GM12878 (cell line): Measurements from ENCODE around the gene TMEM131L. TPM values are rescaled to one million over a fixed set of nuclear protein-coding genes. Genes with fewer than 3 reads are reported as not detected.

Experiments used
- ATAC-seq: fragments of 200-7000 bp; cut with Tn5 transposase; 3 replicates; pipeline ENCODE4 v1.9.1; 2020; ENCODE audit warnings: mild to moderate bottlenecking, moderate library complexity
- BruUV-seq: library from RNA; stranded (reverse); fragments of 400-500 nt; replicated peaks from 2 replicates; lab custom pipeline; 2021; lab: Mats Ljungman, UMichigan
- CTCF ChIA-PET: fragments of 300-600 bp; sonication (Branson Sonifier 250); formaldehyde crosslinking; extraction: SDS; loops from one replicate; lab custom pipeline; 2021; ENCODE audit warnings: inconsistent platforms; lab: Yijun Ruan, JAX
- POLR2A ChIA-PET: fragments of 350-600 bp; formaldehyde crosslinking; extraction: SDS; loops from one replicate; lab custom pipeline; 2021; ENCODE audit warnings: inconsistent platforms; lab: Charles Lee
- RAD21 ChIA-PET: fragments of 300-600 bp; sonication (Branson Sonifier 250); formaldehyde crosslinking; loops from one replicate; lab custom pipeline; 2023; ENCODE audit warnings: antibody characterized with exemption; ENCODE audit not compliant: unreplicated experiment; lab: Charles Lee
- SMC1A ChIA-PET: fragments of 300-600 bp; sonication (Branson Sonifier 250); formaldehyde crosslinking; loops from one replicate; lab custom pipeline; 2023; ENCODE audit not compliant: unreplicated experiment, uncharacterized antibody; lab: Charles Lee
- DNase-seq: peaks from one replicate; pipeline ENCODE4 v3.0.0-alpha.2; 2011; ENCODE audit warnings: low read depth, low spot score
- FAIRE-seq: peaks from 3 replicates; lab custom pipeline; 2011; peaks lifted over from hg19 to GRCh38; lab: Jason Lieb, UNC
- H2AFZ ChIP-seq: 2 replicates; pipeline ENCODE4 v1.6.0; 2011; ENCODE audit warnings: low read depth, low read length, control low read depth; ENCODE audit not compliant: control insufficient read depth
- H3K27ac ChIP-seq: 2 replicates; pipeline ENCODE4 v1.5.1; 2011; ENCODE audit warnings: control low read depth; ENCODE audit not compliant: control insufficient read depth, insufficient read depth
- H3K27me3 ChIP-seq, 2 experiments: replicated peaks in 1 of 2; 2 replicates each; pipeline versions ENCODE4 v1.6.0 to v1.6.1; 2011; ENCODE audit warnings: low read length in 1 of 2; ENCODE audit not compliant: control insufficient read depth in 2 of 2, insufficient read depth in 2 of 2
- H3K36me3 ChIP-seq, 2 experiments: 2 replicates each; pipeline ENCODE4 v1.5.1; 2011; ENCODE audit warnings: low read length in 1 of 2; ENCODE audit not compliant: control insufficient read depth in 2 of 2, insufficient read depth in 2 of 2
- H3K4me1 ChIP-seq: 2 replicates; pipeline ENCODE4 v1.6.1; 2011; ENCODE audit warnings: mild to moderate bottlenecking, low read length, moderate library complexity, mixed read lengths; ENCODE audit not compliant: control insufficient read depth, insufficient read depth
- H3K4me2 ChIP-seq: 2 replicates; pipeline ENCODE4 v1.6.0; 2011; ENCODE audit warnings: control low read depth; ENCODE audit not compliant: control insufficient read depth, insufficient read depth
- H3K4me3 ChIP-seq: fragments of 200-600 bp; sonication (generic); 2 replicates; pipeline ENCODE4 v1.5.1; 2016
- H3K79me2 ChIP-seq: 2 replicates; pipeline ENCODE4 v1.6.0; 2011; ENCODE audit warnings: low read length; ENCODE audit not compliant: control insufficient read depth, insufficient read depth
- H3K9ac ChIP-seq: 2 replicates; pipeline ENCODE4 v1.8.0; 2011; ENCODE audit warnings: low read length, control low read depth, mixed read lengths; ENCODE audit not compliant: control insufficient read depth, insufficient read depth
- H3K9me3 ChIP-seq: replicated peaks from 3 replicates; pipeline ENCODE4 v1.5.1; 2011; ENCODE audit warnings: mild to moderate bottlenecking, low read length; ENCODE audit not compliant: control insufficient read depth, insufficient read depth
- H4K20me1 ChIP-seq: 2 replicates; pipeline ENCODE4 v1.6.0; 2011; ENCODE audit not compliant: control insufficient read depth, insufficient read depth
- CHD2 ChIP-seq: IDR thresholded peaks from 2 replicates; pipeline ENCODE4 v1.6.1; 2011; ENCODE audit warnings: low read depth, low read length, improper control_type of control experiment, borderline replicate concordance
- EGR1 ChIP-seq, 2 experiments: IDR thresholded peaks; 1 replicate in 1 of 2; 2 replicates in 1 of 2; pipeline ENCODE4 v1.6.1; 2011 to 2012; ENCODE audit warnings: low read depth in 2 of 2, low read length in 2 of 2, borderline replicate concordance in 1 of 2, mild to moderate bottlenecking in 1 of 2, moderate library complexity in 1 of 2
- HDAC6 ChIP-seq: fragments of 200-600 bp; sonication (generic); IDR thresholded peaks from one replicate; pipeline ENCODE4 v1.8.0; 2017; ENCODE audit warnings: antibody characterized with exemption; ENCODE audit not compliant: unreplicated experiment
- IRF5 ChIP-seq: fragments of 450-650 bp; IDR thresholded peaks from 2 replicates; pipeline ENCODE4 v1.6.1; 2017; ENCODE audit warnings: borderline replicate concordance
- KDM1A ChIP-seq: fragments of 200-600 bp; sonication (generic); IDR thresholded peaks from 2 replicates; pipeline ENCODE4 v1.6.1; 2016; ENCODE audit warnings: borderline replicate concordance
- TCF12 ChIP-seq: IDR thresholded peaks from 2 replicates; pipeline ENCODE4 v1.6.1; 2011; ENCODE audit warnings: low read depth, mild to moderate bottlenecking, low read length
- YY1 ChIP-seq: IDR thresholded peaks from 2 replicates; pipeline ENCODE4 v1.6.1; 2011; ENCODE audit warnings: low read depth, mild to moderate bottlenecking, low read length
- ZBED1 ChIP-seq: IDR thresholded peaks from 2 replicates; pipeline ENCODE4 v1.6.1; 2016; ENCODE audit warnings: borderline replicate concordance
- ZNF274 ChIP-seq: IDR thresholded peaks from one replicate; pipeline ENCODE4 v1.8.0; 2011; ENCODE audit not compliant: insufficient read length, insufficient read depth
- ZNF622 ChIP-seq: fragments of 450-650 bp; IDR thresholded peaks from 2 replicates; pipeline ENCODE4 v1.6.1; 2017; ENCODE audit warnings: mild to moderate bottlenecking, inconsistent platforms
- WGBS: methylation state at CpG from one replicate; pipeline ENCODE4 v1.1.6; 2016; ENCODE audit warnings: low lambda C conversion rate; ENCODE audit not compliant: insufficient replicate concordance, insufficient coverage; ENCODE audit errors: missing lambda C conversion rate; 5-methylcytosine and 5-hydroxymethylcytosine counted together
- in situ Hi-C: fragments of 300-500 bp; cut with MboI; formaldehyde crosslinking; loops from 9 replicates; pipeline ENCODE4 v1.14.3; 2018; ENCODE audit warnings: mixed read lengths
- intact Hi-C: fragments of 100-400 bp; cut with micrococcal nuclease; formaldehyde crosslinking; loops from one replicate; pipeline ENCODE4 v1.14.2; 2022; ENCODE audit not compliant: unreplicated experiment
- polyA plus RNA-seq, 11 experiments: library from polyadenylated mRNA; depleted of rRNA in 4 of 11; unstranded in 6 of 11; stranded (reverse) in 5 of 11; fragments of >200 nt; fragmentation: Nextera tagmentation in 4 of 11; fragmentation: Illumina TruSeq in 1 of 11; extraction: Ambion mirVana in 4 of 11; extraction: Trizol in 1 of 11; gene quantifications; 1 replicate in 1 of 11; 2 replicates in 10 of 11; pipeline versions ENCODE4 v1.2.1 to v1.2.3, GENCODE V29; 2011 to 2016; ENCODE audit warnings: inconsistent platforms in 2 of 11, missing spikeins in 2 of 11, low read depth in 1 of 11
- total RNA-seq, 4 experiments: library from RNA; depleted of rRNA in 3 of 4; stranded (reverse); fragments of >200 nt in 3 of 4; fragmentation: Illumina TruSeq in 1 of 4; extraction: Trizol in 1 of 4; gene quantifications; 2 replicates each; pipeline versions ENCODE4 v1.2.1 to v1.2.3, GENCODE V29; 2013 to 2021

TMEM131L gene
- total and polyA plus RNA-seq, 10 of the 15 experiments (the other 5 are each of a cell fraction or from before 2014, with no cell fraction given) = 8.5 to 101 (median 74.4) TPM

GRCh38 chr4:153419029-153419428 lies 47.1 kb upstream of the TMEM131L start:
- intact Hi-C loops = no loop called here
- POLR2A ChIA-PET = no interaction called here
- RAD21 ChIA-PET = no interaction called here
- Histone ChIP-seq H3K9ac (no peak overlapping the region), H3K4me1 (peaks cover 9% of the 10 kb centered on the region), H3K4me2 (no peak overlapping the region), H3K9me3 (no peaks in the 10 kb centered on the region), H2AFZ (peak overlapping the region; percentile 34; the same call in 1 of the 2 replicates), H3K79me2 (no peaks in the 10 kb centered on the region), H4K20me1 (no peaks in the 10 kb centered on the region), H3K27me3 (no peaks in the 10 kb centered on the region), H3K27ac (no peak overlapping the region), H3K4me3 (no peak overlapping the region), H3K36me3 (no peaks in the 10 kb centered on the region)
- BruUV-seq = no TSS peak
- SMC1A ChIA-PET = interaction anchor here (0.5 to 1.0 kb wide), 3 partner anchors 10 to 182 kb away, joined by 3 read pairs; no protein-coding TSS in a partner anchor
- WGBS = 86% methylated on average over 5 of the region's 5 CpGs
- DNase-seq = no peak
- CTCF ChIA-PET = interaction anchor here (1.4 to 2.9 kb wide), 2 partner anchors 73 to 224 kb away, joined by 3 to 6 read pairs; no protein-coding TSS in a partner anchor
- in situ Hi-C loops = no loop called here
- no peak for FAIRE-seq
- ATAC-seq = peak; percentile 26; the same call in 1 of the 3 replicates
- TF ChIP-seq EGR1 (IDR thresholded peaks at IDR 0.05; ENCODE audit: borderline replicate concordance in 1 of 2, low read depth in 2 of 2, low read length in 2 of 2) = no peak
- TF ChIP-seq ZBED1 = no peak
- no peak for TF ChIP-seq ZNF622
- TF ChIP-seq CHD2 = no peak
- no peak for TF ChIP-seq TCF12
- no peak for TF ChIP-seq YY1
- no peak for TF ChIP-seq ZNF274
- TF ChIP-seq IRF5 = no peak
- TF ChIP-seq HDAC6 = no peak
- TF ChIP-seq KDM1A = no peak
